SIG-M5 (cell line): Measurements from ENCODE around the gene CEACAM20.
"Not testable (repeated sequence)": the region's sequence is repeated elsewhere in the genome, so short reads cannot be mapped to it uniquely, and the experiment has no call there.

ENCODE experiments used
- DNase-seq: peaks from one replicate; lab custom pipeline; 2025; lab: John Stamatoyannopoulos, UW

The CEACAM20 gene

GRCh38 chr19:44548736-44549135, 19.3 kb upstream of the CEACAM20 start:
- no peak for DNase-seq

DNA sequence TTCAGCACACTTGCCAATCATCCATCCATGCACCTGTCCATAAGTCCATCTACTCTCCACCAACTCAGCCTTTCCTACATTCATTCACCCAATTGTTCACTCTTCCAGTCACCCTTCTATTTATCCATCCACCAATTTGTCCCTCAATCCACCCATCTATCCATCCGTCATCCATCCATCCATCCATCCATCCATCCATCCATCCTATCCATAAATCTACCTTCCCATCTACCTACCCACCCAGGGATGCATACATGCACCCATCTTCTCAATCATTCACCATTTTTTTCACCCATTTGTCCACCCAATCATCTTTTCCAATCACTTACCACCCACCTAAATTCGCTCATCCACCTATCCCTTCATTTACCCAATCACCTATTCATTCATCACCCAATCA, 14.6 kb upstream of the CEACAM20 start:
- DNase-seq = no peak

- DNase-seq = no peak
Measured at GRCh38 chr19:44542671-44543070, 13.2 kb upstream of the CEACAM20 start.

DNA sequence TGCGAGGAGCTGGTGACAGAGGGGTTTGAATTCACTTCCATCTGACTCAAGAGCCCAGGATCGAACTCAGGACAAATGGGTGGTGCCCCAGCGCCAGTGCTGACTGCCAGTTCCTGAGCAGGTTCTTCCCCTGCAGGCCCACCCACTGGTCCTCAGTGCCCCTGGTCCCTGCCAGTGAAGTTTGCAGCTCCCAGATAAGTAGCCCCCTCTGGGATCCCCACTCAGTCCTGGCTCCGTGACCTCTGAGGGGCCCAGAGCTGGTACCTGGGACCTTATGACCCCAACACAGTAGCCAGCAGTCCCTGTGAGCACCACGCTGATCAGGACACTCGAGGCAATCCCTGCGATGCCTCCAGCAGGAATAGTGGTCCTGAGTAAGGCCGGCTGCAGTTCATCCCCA, 11.3 kb upstream of the CEACAM20 start:
- no peak for DNase-seq

- no peak for DNase-seq
Measured at GRCh38 chr19:44539991-44540390, 10.5 kb upstream of the CEACAM20 start.

GRCh38 chr19:44539236-44539826, 9.9 kb upstream of the CEACAM20 start:
- DNase-seq = no peak

DNA sequence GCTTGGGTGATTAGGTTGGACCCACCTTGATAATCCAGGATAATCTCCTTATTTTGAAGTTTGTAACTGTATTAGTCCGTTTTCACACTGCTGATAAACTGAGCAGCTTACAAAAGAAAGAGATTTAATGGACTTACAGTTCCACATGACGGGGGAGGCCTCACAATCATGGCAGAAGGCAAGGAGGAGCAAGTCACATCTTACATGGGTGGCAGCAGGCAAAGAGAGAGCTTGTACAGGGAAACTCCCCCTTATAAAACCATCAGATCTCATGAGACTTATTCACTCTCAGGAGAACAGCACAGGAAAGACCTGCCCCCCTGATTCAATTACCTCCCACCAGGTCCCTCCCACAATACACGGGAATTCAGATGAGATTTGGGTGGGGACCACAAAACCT, 5.9 kb upstream of the CEACAM20 start:
- DNase-seq = not testable (repeated sequence)

DNA sequence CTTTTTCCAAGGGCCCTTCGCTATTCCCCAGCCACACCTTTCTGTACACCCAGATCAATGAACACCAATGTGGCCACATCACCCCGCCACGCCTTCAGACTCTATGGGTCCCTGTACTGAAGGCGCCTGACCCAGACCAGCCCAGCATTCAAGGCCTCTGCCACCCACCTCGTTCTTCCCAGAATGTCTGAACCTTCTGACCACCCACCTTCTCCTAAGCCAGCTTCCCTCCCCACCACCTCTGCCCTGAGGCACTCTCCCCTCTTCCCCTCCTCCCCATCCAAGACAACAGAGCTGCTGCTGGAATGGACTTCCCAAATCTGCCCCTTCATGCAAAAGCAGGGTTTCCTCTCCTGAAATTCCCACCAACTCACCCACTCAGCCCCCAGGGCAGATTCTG, 3.3 kb upstream of the CEACAM20 start:
- DNase-seq = no peak

DNA sequence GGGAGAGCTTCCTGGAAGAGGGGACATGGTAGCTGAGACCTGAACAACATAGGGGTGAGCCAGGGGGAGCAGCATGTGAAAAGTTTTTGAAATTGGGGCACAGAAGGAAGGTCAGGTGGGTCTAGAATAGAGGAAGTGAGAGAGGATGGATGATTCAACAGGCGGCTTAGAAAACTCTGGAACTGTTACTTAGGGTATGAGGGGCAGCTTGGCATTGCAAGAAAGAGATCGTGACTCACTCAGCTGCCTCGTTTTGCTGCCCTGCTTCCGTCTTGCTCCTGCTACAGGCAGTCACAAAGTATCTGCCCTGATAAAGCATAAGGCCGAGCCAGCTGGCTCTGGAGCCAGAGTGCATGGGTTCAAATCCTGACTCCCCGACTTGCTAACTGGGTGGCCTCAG, 1.3 kb upstream of the CEACAM20 start:
- DNase-seq = no peak

DNA sequence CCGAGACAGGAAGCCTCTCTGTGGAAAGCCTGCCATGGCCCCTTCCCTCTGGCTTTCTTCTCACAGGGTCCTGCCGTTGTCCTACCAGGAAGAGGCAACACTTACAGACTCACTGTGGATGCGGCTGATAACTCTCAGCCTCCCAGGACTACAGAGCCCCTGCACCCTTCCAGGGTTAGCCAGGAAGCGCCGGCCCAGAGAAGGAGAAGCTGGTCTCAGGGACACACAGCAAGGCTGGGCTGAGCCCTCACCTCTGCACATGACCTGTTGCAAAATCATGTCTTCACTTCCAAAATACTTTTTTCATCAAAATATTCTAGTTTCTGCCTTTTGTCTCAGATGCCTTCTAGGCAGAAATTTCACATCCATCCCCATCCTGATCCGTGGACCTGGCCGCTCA, 1.9 kb downstream of the CEACAM20 start:
- no peak for DNase-seq

DNA sequence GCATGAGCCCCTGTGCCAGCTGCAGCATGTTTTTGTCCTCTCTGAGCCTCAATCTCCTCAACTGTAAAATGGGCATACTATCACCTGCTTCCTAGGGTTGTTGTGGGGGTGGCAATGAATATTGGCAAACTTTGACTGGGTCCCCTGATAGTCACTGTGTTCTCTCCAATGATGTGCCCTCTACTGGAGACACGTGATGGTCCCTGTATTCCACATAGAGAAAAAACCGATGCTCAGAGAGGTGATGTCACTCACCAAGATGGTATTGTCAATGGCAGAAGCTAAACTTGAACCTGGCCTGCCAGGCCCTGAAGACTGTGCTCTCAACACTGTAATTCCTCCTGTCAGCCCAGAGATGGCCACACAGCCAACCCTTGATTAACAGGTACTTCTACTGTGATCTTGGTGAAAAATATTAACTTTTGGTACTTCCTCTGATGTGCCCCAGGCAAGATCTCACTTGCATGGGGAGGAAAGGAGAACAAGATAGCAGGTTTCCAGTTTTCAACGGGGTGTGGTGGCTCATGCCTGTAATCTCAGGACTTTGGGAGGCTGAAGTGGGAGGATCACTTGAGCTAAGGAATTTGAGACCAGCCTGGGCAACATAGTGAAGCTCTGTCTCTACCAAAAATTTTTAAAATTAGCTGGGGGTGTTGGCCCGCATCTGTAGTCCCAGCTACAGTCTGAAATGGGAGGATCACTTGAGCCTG, 3.6 kb downstream of the CEACAM20 start:
- no peak for DNase-seq

- DNase-seq = no peak
Measured at GRCh38 chr19:44521370-44521769, 8.1 kb downstream of the CEACAM20 start.

GRCh38 chr19:44517146-44517545, 12.3 kb downstream of the CEACAM20 start:
- DNase-seq = no peak

DNA sequence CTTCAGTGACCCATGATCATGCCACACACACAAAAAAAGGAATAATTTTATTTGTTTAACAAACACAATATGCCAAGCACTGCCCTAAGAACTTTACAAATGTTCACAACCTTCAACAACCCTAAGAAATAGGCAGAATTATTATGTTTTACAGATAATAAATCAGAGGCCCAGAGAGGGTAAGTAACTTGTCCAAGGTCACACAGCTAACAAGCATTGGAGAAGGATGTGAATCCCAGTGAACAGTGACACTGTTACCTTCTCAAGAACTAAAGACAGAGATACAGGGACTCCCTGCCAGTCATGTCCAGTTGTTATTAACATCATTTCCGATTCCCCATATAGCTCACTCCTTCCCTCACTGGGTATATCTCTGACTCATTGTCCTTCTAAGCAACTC, 13.6 kb downstream of the CEACAM20 start:
- DNase-seq = no peak

DNA sequence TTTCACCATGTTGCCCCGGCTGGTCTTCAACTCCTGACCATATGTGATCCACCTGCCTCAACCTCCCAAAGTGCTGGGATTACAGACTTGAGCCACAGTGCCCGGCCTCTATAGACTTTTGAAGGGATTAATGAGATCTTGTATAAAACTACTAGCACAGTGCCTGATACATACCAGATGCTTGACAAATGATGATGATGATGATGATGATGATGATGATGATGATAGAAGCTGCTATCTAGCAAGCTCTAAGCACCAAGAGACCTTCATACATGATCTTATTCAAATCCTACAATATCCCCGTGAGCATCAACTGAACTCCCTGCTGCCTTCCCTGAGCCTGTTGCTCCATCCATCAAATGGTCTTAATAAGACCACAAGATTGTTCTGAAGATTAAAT, 14.4 kb downstream of the CEACAM20 start:
- no peak for DNase-seq

DNA sequence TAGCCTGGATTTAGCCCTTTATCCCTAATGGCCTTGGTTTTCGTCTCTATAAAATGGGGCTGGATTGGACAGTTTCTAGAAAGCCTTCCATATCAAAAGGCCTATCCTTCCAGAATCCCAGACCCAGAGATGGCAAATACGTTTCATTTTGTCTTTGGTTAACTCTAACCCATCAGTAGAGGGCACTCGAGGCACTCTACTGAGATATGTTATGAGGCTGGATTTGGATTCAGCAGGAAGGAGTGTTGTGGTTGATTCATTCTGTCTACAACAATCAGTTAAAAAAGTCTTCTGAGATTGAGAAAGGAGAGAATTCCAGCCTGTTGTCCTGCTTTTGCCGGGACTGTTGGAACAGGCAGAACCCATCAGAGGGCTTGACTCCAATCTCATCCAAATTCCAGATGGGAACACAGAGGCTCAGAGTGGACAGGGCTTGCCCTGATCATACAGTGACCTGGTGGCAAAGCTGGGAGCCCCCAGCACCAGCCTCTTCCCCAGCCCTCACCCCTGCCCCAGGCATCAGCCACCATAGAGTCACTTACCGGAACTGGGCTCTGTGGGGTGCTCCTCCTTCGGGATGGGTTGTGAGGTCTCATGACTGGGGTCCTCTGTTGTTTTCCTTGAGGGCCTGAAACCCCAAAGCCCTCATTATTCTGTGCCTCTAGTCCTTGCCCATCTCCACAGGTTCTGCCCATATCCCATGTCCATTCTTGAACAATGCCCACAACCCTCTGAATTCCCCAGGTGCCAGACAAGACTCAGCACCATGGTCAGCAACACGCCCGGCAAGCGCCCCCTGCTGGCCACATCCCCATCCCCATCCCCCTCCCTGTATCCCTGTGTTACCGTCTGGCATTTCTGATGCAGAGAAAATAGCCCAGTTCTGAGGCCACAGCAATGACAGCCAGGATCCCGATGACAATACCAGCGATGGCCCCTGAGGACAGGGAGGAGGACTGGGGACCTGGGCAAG, 16.9 kb downstream of the CEACAM20 start:
- DNase-seq = no peak

DNA sequence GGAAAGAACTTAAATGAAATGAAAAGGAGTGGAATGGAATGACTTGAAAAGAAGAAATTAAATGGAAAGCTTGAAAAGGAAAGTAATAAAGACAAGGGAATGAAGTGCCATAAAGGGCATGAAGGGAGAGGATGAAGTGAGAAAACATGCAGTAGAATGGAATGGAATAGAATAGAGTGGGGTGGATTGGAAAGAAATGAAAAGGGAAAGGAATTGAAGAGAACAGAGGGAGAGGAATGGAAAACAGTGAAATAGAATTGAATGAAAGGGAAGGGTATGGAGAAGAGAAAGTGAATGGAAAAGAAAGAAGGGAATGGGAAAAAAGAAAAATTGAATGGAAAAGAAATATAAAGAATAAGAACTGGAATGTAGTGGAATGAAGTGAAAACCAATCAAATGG, 20.0 kb downstream of the CEACAM20 start:
- DNase-seq = no peak

- DNase-seq = no peak
Measured at GRCh38 chr19:44499962-44500949, 29.2 kb downstream of the CEACAM20 start, which contains the start of gene ZNF180. TSS of gene ZNF180 (minus strand) at chr19:44500522. CDS start at chr19:44497334, 3,188 bp downstream.

GRCh38 chr19:44499559-44499958, 29.9 kb downstream of the CEACAM20 start:
- DNase-seq = no peak

GRCh38 chr19:44498988-44499387, 30.5 kb downstream of the CEACAM20 start:
- DNase-seq = no peak

GRCh38 chr19:44496711-44497110, 32.8 kb downstream of the CEACAM20 start:
- DNase-seq = no peak
